ENCODE measurements around the gene ERICH3. TPM values are rescaled to one million over a fixed set of nuclear protein-coding genes. Genes with fewer than 3 reads are reported as not detected.
A peak's percentile ranks its signal among the peaks of the same experiment; 100 is the strongest.

ERICH3 gene
- total RNA-seq, 1 donor from 2014 or later, result not detected

DNA sequence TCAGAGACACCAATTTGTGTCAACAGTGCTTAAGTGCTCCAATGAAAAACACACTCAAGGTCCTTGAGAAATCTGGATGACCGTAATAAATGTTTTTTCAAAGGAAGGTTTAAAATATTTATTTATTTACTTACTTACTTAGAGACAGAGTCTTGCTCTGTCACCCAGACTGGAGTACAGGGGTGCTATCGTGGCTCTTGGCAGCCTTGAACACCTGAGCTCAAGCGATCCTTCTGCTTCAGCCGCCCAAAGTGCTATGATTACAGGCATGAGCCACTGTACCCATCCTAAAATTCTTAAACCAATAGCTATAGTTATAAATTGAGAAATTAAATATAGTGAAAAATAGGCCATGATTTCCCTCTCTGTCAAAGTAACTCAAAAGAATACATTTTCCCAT lies 17.3 kb upstream of the ERICH3 start:
- no peaks in the 10 kb centered on the region for H3F3A ChIP-seq (ENCODE audit: low read depth)
- H3K9ac ChIP-seq, result no peak overlapping the region
- Mint-ChIP-seq H3K27ac (no peak overlapping the region), H3K27me3 (ENCODE audit: insufficient read depth, low read depth) (peaks cover 1% of the 10 kb centered on the region), H3K4me3 (no peak overlapping the region), H3K9me3 (no peaks in the 10 kb centered on the region), H3K4me1 (peaks cover 19% of the 10 kb centered on the region), H3K36me3 (no peaks in the 10 kb centered on the region)
- H3K27ac ChIP-seq, result no peak overlapping the region
- H3K36me3 ChIP-seq, result no peaks in the 10 kb centered on the region
- no peak for TF ChIP-seq EZH2phosphoT487 (IDR thresholded peaks at IDR 0.05)
- TF ChIP-seq EZH2 (IDR thresholded peaks at IDR 0.05), result no peak
- TF ChIP-seq, protein P1, sequence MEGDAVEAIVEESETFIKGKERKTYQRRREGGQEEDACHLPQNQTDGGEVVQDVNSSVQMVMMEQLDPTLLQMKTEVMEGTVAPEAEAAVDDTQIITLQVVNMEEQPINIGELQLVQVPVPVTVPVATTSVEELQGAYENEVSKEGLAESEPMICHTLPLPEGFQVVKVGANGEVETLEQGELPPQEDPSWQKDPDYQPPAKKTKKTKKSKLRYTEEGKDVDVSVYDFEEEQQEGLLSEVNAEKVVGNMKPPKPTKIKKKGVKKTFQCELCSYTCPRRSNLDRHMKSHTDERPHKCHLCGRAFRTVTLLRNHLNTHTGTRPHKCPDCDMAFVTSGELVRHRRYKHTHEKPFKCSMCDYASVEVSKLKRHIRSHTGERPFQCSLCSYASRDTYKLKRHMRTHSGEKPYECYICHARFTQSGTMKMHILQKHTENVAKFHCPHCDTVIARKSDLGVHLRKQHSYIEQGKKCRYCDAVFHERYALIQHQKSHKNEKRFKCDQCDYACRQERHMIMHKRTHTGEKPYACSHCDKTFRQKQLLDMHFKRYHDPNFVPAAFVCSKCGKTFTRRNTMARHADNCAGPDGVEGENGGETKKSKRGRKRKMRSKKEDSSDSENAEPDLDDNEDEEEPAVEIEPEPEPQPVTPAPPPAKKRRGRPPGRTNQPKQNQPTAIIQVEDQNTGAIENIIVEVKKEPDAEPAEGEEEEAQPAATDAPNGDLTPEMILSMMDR (IDR thresholded peaks at IDR 0.05), result no peak
- no peaks in the 10 kb centered on the region for H4K20me1 ChIP-seq (ENCODE audit: low read depth)
- no peak overlapping the region for H3K4me2 ChIP-seq
- no peaks in the 10 kb centered on the region for H3K27me3 ChIP-seq
- no peaks in the 10 kb centered on the region for H3K79me2 ChIP-seq (ENCODE audit: low read depth)
- no peaks in the 10 kb centered on the region for H3K4me1 ChIP-seq
- DNase-seq (ENCODE audit: low spot score), result no peak
- H3K4me3 ChIP-seq, result no peak overlapping the region
- no peaks in the 10 kb centered on the region for H3K9me3 ChIP-seq (ENCODE audit: low read depth)
- H2AFZ ChIP-seq (replicated peaks), result no peak overlapping the region

DNA sequence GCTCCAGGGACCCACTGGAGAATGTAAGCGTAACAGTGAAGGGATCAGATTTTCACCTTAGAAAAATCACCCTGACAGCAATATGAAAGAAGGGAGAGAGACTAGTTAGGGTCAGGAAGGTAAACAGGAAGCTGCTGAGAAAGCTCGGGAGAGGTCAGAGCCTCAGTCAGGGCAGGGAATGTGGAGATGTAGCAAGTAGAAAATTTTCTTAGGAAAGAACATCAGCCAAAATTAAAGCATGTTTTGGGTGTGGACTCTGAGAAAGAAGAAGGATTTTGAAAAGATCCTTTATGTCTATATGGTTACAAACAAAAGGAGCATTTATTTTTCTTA lies 16.7 kb upstream of the ERICH3 start:
- no peaks in the 10 kb centered on the region for H3F3A ChIP-seq (ENCODE audit: low read depth)
- H3K27me3 ChIP-seq, result no peaks in the 10 kb centered on the region
- no peak for DNase-seq (ENCODE audit: low spot score)
- H3K9me3 Mint-ChIP-seq, result no peaks in the 10 kb centered on the region
- H4K20me1 ChIP-seq (ENCODE audit: low read depth), result no peaks in the 10 kb centered on the region
- no peaks in the 10 kb centered on the region for H3K36me3 ChIP-seq
- H3K9me3 ChIP-seq (ENCODE audit: low read depth), result no peaks in the 10 kb centered on the region
- TF ChIP-seq, protein P1 (IDR thresholded peaks at IDR 0.05), result no peak
- TF ChIP-seq EZH2phosphoT487 (IDR thresholded peaks at IDR 0.05), result no peak
- TF ChIP-seq EZH2 (IDR thresholded peaks at IDR 0.05), result no peak
- H3K79me2 ChIP-seq (ENCODE audit: low read depth), result no peaks in the 10 kb centered on the region
- peaks cover 19% of the 10 kb centered on the region for H3K4me1 Mint-ChIP-seq
- peak overlapping the region; percentile 72 for H3K27ac Mint-ChIP-seq
- no peak overlapping the region for H3K9ac ChIP-seq
- peak overlapping the region; percentile 88 for H2AFZ ChIP-seq (replicated peaks)
- H3K4me1 ChIP-seq, result no peaks in the 10 kb centered on the region
- no peak overlapping the region for H3K4me2 ChIP-seq
- H3K36me3 Mint-ChIP-seq, result no peaks in the 10 kb centered on the region
- no peaks in the 10 kb centered on the region for H3K27me3 Mint-ChIP-seq (ENCODE audit: insufficient read depth, low read depth)
- H3K4me3 ChIP-seq, result no peak overlapping the region
- H3K4me3 Mint-ChIP-seq, result no peak overlapping the region
- H3K27ac ChIP-seq, result no peak overlapping the region

DNA sequence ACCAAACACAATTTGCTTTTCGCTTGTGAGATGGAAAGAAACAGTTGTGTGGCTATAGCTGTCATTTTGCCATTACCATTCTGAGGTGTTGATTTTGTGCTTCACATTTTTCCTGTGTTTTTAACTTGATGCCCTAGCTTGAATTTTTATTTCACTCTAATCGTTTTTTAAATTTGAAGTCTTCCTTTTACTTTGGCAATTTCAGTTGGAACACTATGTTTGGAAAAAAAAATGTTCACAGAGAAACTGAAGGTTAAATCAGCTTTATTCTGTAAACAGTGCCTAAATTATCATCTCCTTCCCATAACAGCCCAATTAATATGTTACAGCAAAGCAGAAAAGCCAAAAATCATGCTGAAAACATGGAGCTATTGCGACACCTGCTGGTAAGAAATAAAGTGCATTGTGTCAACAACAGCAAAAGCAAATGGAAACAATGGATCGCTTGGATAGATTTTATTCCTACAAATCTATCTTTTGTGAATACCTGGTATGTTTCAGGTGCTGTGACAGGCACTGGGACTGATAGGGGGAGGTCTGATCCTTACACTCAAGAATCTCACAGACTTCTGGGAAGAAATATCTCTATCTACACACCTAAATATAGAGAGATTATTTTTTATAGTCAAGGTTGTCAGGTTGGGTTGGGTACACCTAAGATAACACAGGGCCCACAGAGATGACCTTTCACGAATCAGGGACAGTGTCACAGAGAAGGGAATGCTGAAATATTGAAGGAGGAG lies 16.2 kb upstream of the ERICH3 start:
- Mint-ChIP-seq H3K4me1 (peaks cover 19% of the 10 kb centered on the region), H3K27ac (peak overlapping the region; percentile 72), H3K9me3 (no peaks in the 10 kb centered on the region), H3K27me3 (ENCODE audit: insufficient read depth, low read depth) (no peaks in the 10 kb centered on the region), H3K4me3 (no peak overlapping the region), H3K36me3 (no peaks in the 10 kb centered on the region)
- no peak overlapping the region for H3K9ac ChIP-seq
- H4K20me1 ChIP-seq (ENCODE audit: low read depth), result no peaks in the 10 kb centered on the region
- H3K9me3 ChIP-seq (ENCODE audit: low read depth), result no peaks in the 10 kb centered on the region
- no peak overlapping the region for H3K4me3 ChIP-seq
- no peak overlapping the region for H3K4me2 ChIP-seq
- H3K4me1 ChIP-seq, result no peaks in the 10 kb centered on the region
- H3K27ac ChIP-seq, result no peak overlapping the region
- no peaks in the 10 kb centered on the region for H3F3A ChIP-seq (ENCODE audit: low read depth)
- DNase-seq (ENCODE audit: low spot score), result peak; percentile 73
- no peaks in the 10 kb centered on the region for H3K79me2 ChIP-seq (ENCODE audit: low read depth)
- H3K27me3 ChIP-seq, result no peaks in the 10 kb centered on the region
- no peaks in the 10 kb centered on the region for H3K36me3 ChIP-seq
- TF ChIP-seq, protein P1 (IDR thresholded peaks at IDR 0.05), result peak; percentile 95
- no peak for TF ChIP-seq EZH2phosphoT487 (IDR thresholded peaks at IDR 0.05)
- peak overlapping the region; percentile 88 for H2AFZ ChIP-seq (replicated peaks)

Data from neural progenitor cell (in vitro differentiated cells).